Heart left ventricle (tissue), 13 donors: ENCODE data around the gene MB.

Source experiments
- CTCF ChIP-seq, 12 donors: fragments of 200-600 bp; sonication (generic) in 4 of 12; IDR thresholded peaks; one replicate each; pipeline versions ENCODE4 v1.5.0 to v1.8.0; 2018 to 2022; ENCODE audit warnings: antibody characterized with exemption in 12 of 12, mild to moderate bottlenecking in 5 of 12
- POLR2A ChIP-seq, 2 donors: fragments of 450-650 bp; IDR thresholded peaks; one replicate each; pipeline ENCODE4 v1.6.1; 2017; ENCODE audit warnings: antibody characterized with exemption in 2 of 2, mild to moderate bottlenecking in 2 of 2, moderate library complexity in 2 of 2
- donor health status: ischemic (EF 13 %, LVEDD 7.1; RV severe dilation, severe dysfunction).
- donor health status: DM: no; HTN: yes; CAD: no.
- donor health status: DM: no; HTN: no; CAD: no.
- donor health status: ischemic (EF 25% LVEDD 6.9; RV normal size, moderate dysfunction).
- donor health status: ischemic (EF 25% LVEDD 5.7; RV mildly dilated, moderate dysfunction).
- donor health status: ischemic (EF 35%, LVEDD 5.7; RV mildly dilated, moderate dysfunction).
- donor health status: nonischemic (EF 11% LVEDD 7.7; RV severe dilation, severe dysfunction).
- donor health status: DM: yes; HTN: yes; CAD: no.
- donor health status: PGD.
- donor health status: ischemic (EF 29% LVEDD 5.4; RV normal size, mild dysfunction).
- donor health status: nonischemic (EF 23%, LVEDD 6.1; RV moderate dilation, normal function).

GRCh38 chr22:35625763-35626432, 8.8 kb upstream of the MB start:
- no peak for TF ChIP-seq POLR2A (IDR thresholded peaks at IDR 0.05)
- no peak for TF ChIP-seq CTCF (IDR thresholded peaks at IDR 0.05)
